GM18858 (cell line): ENCODE measurements around the gene CSF1.

ENCODE experiments used
- ATAC-seq: cut with Tn5 transposase; IDR thresholded peaks from one replicate; pipeline ENCODE4 v1.9.1; 2021; ENCODE audit not compliant: unreplicated experiment

CSF1 gene

DNA sequence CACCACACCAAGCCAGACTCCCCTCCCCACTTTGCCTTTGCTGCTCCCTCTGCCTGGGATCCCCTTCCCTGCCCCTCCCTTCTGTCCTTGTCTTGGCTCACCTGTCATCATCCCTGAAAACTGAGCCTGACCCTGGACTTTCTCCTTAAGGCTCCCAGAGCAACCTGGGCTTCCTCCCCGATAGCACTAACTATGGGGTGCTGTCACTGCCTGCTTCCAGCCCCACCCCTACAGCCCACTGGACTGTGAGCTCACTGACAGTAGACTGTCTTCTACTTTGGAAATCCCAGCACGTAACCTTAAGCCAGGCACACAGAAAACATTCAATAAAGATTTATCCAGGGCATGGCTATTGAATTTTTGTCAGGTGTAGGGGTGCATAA is 9.5 kb upstream of the CSF1 start:
- ATAC-seq = no peak

- no peak for ATAC-seq
Measured at GRCh38 chr1:109901524-109902145, 9.0 kb upstream of the CSF1 start.

GRCh38 chr1:109902204-109902985 is 8.3 kb upstream of the CSF1 start:
- ATAC-seq = no peak

- ATAC-seq = no peak
Measured at GRCh38 chr1:109903376-109903930, 7.2 kb upstream of the CSF1 start.

GRCh38 chr1:109904105-109904817 is 6.4 kb upstream of the CSF1 start:
- no peak for ATAC-seq

DNA sequence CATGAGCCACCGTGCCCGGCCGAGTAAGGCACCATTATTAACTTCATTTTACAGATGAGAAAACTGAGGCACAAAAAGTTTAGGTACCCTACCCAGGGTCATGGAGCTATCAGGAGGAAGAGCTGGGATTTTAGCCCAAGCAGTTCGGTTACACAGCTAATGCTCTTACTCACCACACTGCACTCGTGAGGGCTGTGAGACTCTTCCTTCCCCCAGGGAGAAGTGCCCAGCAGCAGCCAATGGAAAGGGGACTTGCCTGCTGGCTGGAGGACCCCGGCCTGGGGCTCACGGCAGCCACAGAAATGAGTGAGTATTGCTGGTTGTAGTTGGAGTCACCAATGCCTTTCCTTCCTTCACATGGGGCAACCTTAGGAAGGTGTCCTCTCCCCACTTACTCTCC is 5.2 kb upstream of the CSF1 start:
- no peak for ATAC-seq

GRCh38 chr1:109906160-109906838 is 4.3 kb upstream of the CSF1 start:
- peak; percentile 94 for ATAC-seq

DNA sequence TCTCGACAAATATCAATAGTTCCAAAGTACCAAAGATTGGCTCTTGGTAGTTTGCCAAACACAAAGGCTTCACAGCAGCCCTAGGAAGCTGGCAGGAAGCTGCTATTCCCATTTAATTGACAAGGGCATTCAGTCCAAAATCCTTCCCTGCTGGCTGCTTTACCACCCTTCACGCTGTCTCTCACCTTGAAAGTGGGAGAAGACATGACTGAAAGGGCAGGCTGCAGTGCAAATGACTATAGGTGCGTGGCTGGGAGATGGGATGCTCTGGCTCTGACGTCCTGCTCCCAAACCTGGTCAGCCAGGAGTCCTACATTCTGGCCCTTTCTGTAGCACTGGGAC is 3.8 kb upstream of the CSF1 start:
- ATAC-seq = no peak

- ATAC-seq = no peak
Measured at GRCh38 chr1:109907190-109907774, 3.4 kb upstream of the CSF1 start.

DNA sequence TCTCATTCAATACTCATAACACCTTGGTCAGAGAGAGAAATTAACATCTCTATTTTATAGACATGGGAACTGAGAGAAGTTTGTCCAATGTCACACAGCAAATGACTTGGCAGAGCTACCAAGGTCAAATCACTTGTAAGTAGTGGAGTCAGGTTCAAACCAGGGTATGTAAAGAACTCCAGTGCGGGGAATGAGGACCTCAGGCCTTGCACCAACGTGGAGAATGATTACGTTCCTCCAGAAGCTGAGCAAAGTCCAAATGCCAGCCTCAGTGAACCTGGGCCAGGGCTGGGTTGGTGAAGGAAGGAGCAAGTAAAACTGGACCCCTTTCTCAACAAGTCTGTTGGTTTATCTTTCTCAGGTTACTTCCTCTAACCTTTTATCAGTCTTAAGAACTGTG is 1.8 kb upstream of the CSF1 start:
- ATAC-seq = no peak

GRCh38 chr1:109909561-109909960 is 1.1 kb upstream of the CSF1 start:
- no peak for ATAC-seq

GRCh38 chr1:109910963-109911798 is 532 bp downstream of the CSF1 start:
- ATAC-seq = no peak

DNA sequence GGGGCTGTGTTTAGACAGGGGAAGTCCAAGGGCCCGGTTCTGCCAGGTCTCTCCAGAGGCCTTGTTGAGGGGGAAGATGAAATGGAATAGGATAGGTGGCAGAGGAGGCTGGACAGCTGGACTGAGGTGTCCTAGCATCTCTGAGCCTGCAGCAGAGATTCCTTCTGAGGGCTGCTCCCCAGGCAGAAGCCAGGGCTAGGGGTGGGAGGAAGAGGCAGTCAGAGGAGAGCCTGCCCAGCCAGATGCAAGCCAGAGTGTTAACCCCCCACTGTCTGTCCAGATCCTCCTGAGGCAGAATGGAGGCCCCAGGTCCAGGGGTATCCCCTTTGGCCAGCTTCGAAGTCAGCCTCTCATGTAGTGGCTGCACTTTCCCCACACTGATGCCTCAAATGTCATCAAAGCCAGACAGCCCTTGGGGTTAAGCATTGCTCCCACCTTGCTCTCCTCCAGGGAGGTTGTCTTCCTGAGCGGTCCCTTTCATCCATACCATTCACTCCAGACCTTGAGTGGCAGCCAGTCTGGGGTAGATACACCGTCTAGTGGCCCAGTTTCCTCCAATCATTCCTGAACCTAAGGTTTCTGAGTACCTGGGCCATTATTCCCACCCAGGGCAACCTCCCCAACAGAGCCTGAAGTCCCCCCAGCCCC is 1.7 kb downstream of the CSF1 start:
- no peak for ATAC-seq

- no peak for ATAC-seq
Measured at GRCh38 chr1:109912873-109913272, 2.2 kb downstream of the CSF1 start.

DNA sequence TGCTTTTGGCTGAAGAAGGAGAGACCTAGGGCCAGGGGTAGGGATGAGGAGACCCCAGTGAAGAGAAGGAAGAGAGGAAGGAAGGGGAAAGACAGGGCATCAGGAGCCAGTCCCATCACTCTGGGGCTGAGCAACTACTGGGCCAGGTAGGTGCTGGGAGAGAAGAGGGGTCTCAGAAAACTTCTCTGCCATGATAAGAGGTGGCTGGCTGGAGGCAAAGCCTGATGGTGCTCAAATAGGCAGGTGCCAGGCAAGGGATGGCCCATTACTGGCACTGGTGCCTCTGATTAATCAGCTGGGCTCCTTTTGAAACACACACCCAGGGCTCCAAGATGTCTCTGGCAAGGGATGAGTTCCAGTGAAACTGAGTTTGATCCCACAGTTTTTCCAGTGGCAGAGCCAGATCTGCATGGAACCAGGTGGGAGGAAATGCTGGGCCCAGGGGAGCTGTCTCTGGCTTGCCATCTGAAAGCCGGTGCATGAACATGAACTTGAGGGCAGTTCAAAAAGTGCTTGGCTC is 2.8 kb downstream of the CSF1 start:
- no peak for ATAC-seq

DNA sequence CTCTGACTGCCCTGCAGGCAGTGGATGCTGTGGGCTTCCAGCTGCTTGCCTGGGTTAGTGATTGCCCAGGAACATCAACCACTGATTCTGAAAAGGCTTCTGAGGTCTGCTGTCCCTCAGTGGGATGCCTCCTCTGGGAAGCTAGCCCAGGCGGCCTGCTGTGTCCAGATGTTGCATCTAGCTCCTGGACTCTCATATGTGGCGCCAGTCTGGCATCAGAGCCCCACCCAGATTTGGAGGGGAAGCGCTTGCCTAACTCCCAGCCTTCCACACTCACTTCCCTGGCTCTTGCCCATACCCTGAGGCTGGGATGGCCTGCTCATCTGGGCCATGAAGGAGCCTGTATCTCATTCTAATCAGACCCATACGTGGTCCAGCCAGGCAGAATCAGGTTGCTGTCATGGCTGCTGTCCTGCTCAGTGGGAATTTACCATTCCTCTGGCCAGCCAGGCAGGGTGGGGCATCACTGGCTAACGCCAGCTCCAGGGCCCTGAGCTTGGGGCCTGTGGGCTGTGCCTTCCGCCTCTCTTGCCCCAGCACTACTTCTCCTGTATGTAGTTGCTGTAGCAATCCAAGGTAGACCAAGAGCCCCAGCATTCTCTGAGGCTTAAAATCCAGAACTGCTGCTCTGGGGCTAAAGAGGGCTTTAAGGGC is 4.1 kb downstream of the CSF1 start:
- ATAC-seq = no peak

- ATAC-seq = no peak
Measured at GRCh38 chr1:109917051-109917767, 6.6 kb downstream of the CSF1 start.
